ENCODE data around the gene DBP. TPM values are rescaled to one million over a fixed set of nuclear protein-coding genes. Genes with fewer than 3 reads are reported as not detected.
"Not testable (repeated sequence)": the region's sequence is repeated elsewhere in the genome, so short reads cannot be mapped to it uniquely, and the experiment has no call there.

The DBP gene
- total and polyA plus RNA-seq, 4 donors, result 6.2 to 16.6 (median 15.1) TPM

GRCh38 chr19:48658483-48658882 is 21.3 kb upstream of the DBP start:
- Histone ChIP-seq H3K27me3 (ENCODE audit: control insufficient read depth, insufficient read depth, low read length) (no peaks in the 10 kb centered on the region), H3K9me3 (ENCODE audit: control insufficient read depth, insufficient read depth, low read length) (no peaks in the 10 kb centered on the region), H3K27ac (ENCODE audit: low read depth, low read length) (no peak overlapping the region), H3K36me3 (ENCODE audit: control insufficient read depth, insufficient read depth, low read length) (no peaks in the 10 kb centered on the region), H3K4me3 (ENCODE audit: low read depth, low read length) (no peak overlapping the region), H3K4me1 (ENCODE audit: control insufficient read depth, insufficient read depth, low read length) (peaks cover 14% of the 10 kb centered on the region)
- WGBS (ENCODE audit: insufficient coverage), result 100% methylated on average over 2 of the region's 6 CpGs
- no peak for DNase-seq (ENCODE audit: low read depth in 4 of 6, low spot score in 6 of 6)

- not testable (repeated sequence) for DNase-seq (ENCODE audit: low read depth in 4 of 6, low spot score in 6 of 6); H3K4me3 ChIP-seq (ENCODE audit: low read depth, low read length); H3K9me3 ChIP-seq (ENCODE audit: control insufficient read depth, insufficient read depth, low read length); H3K27me3 ChIP-seq (ENCODE audit: control insufficient read depth, insufficient read depth, low read length); H3K36me3 ChIP-seq (ENCODE audit: control insufficient read depth, insufficient read depth, low read length)
- Histone ChIP-seq H3K4me1 (ENCODE audit: control insufficient read depth, insufficient read depth, low read length) (peaks cover 14% of the 10 kb centered on the region), H3K27ac (ENCODE audit: low read depth, low read length) (peak overlapping the region; percentile 69)
- WGBS (ENCODE audit: insufficient coverage), result no CpG with 5 or more reads among the region's 5 CpGs
Observed at GRCh38 chr19:48657828-48658227, 20.6 kb upstream of the DBP start.

GRCh38 chr19:48656840-48657474 is 19.8 kb upstream of the DBP start:
- DNase-seq (ENCODE audit: low read depth in 4 of 6, low spot score in 6 of 6), result peak in 2 of 6 donors; percentile 11 to 61
- 45% methylated on average over 12 of the region's 16 CpGs for WGBS (ENCODE audit: insufficient coverage)
- peak overlapping the region; percentile 69 for H3K27ac ChIP-seq (ENCODE audit: low read depth, low read length)

GRCh38 chr19:48654299-48655059 is 17.3 kb upstream of the DBP start:
- peak in 2 of 6 donors; percentile 11 to 27 for DNase-seq (ENCODE audit: low read depth in 4 of 6, low spot score in 6 of 6)
- no peaks in the 10 kb centered on the region for H3K27me3 ChIP-seq (ENCODE audit: control insufficient read depth, insufficient read depth, low read length)
- 28% methylated on average over 11 of the region's 11 CpGs for WGBS (ENCODE audit: insufficient coverage)
- H3K4me1 ChIP-seq (ENCODE audit: control insufficient read depth, insufficient read depth, low read length), result peaks cover 8% of the 10 kb centered on the region
- H3K4me3 ChIP-seq (ENCODE audit: low read depth, low read length), result no peak overlapping the region
- H3K27ac ChIP-seq (ENCODE audit: low read depth, low read length), result no peak overlapping the region
- no peaks in the 10 kb centered on the region for H3K36me3 ChIP-seq (ENCODE audit: control insufficient read depth, insufficient read depth, low read length)
- no peaks in the 10 kb centered on the region for H3K9me3 ChIP-seq (ENCODE audit: control insufficient read depth, insufficient read depth, low read length)

More at GRCh38 chr19:48656840-48657474, 19.8 kb upstream of the DBP start:
- Histone ChIP-seq H3K9me3 (ENCODE audit: control insufficient read depth, insufficient read depth, low read length) (no peaks in the 10 kb centered on the region), H3K36me3 (ENCODE audit: control insufficient read depth, insufficient read depth, low read length) (no peaks in the 10 kb centered on the region), H3K27me3 (ENCODE audit: control insufficient read depth, insufficient read depth, low read length) (no peaks in the 10 kb centered on the region), H3K4me3 (ENCODE audit: low read depth, low read length) (no peak overlapping the region), H3K4me1 (ENCODE audit: control insufficient read depth, insufficient read depth, low read length) (peaks cover 14% of the 10 kb centered on the region)

- H3K9me3 ChIP-seq (ENCODE audit: control insufficient read depth, insufficient read depth, low read length), result no peaks in the 10 kb centered on the region
- peaks cover 8% of the 10 kb centered on the region for H3K4me1 ChIP-seq (ENCODE audit: control insufficient read depth, insufficient read depth, low read length)
- no peak for DNase-seq (ENCODE audit: low read depth in 4 of 6, low spot score in 6 of 6)
- H3K4me3 ChIP-seq (ENCODE audit: low read depth, low read length), result no peak overlapping the region
- no peaks in the 10 kb centered on the region for H3K36me3 ChIP-seq (ENCODE audit: control insufficient read depth, insufficient read depth, low read length)
- WGBS (ENCODE audit: insufficient coverage), result 73% methylated on average over 4 of the region's 5 CpGs
- no peaks in the 10 kb centered on the region for H3K27me3 ChIP-seq (ENCODE audit: control insufficient read depth, insufficient read depth, low read length)
- no peak overlapping the region for H3K27ac ChIP-seq (ENCODE audit: low read depth, low read length)
Observed at GRCh38 chr19:48651683-48652048, 14.5 kb upstream of the DBP start.

- Histone ChIP-seq H3K4me3 (ENCODE audit: low read depth, low read length) (no peak overlapping the region), H3K4me1 (ENCODE audit: control insufficient read depth, insufficient read depth, low read length) (peaks cover 12% of the 10 kb centered on the region), H3K36me3 (ENCODE audit: control insufficient read depth, insufficient read depth, low read length) (no peaks in the 10 kb centered on the region), H3K27me3 (ENCODE audit: control insufficient read depth, insufficient read depth, low read length) (no peaks in the 10 kb centered on the region), H3K9me3 (ENCODE audit: control insufficient read depth, insufficient read depth, low read length) (no peaks in the 10 kb centered on the region), H3K27ac (ENCODE audit: low read depth, low read length) (no peak overlapping the region)
- 98% methylated on average over 7 of the region's 12 CpGs for WGBS (ENCODE audit: insufficient coverage)
- DNase-seq (ENCODE audit: low read depth in 4 of 6, low spot score in 6 of 6), result no peak
Observed at GRCh38 chr19:48650974-48651682, 13.9 kb upstream of the DBP start.

- H3K27ac ChIP-seq (ENCODE audit: low read depth, low read length), result no peak overlapping the region
- no CpG with 5 or more reads among the region's 2 CpGs for WGBS (ENCODE audit: insufficient coverage)
- no peak for DNase-seq (ENCODE audit: low read depth in 4 of 6, low spot score in 6 of 6)
- no peaks in the 10 kb centered on the region for H3K36me3 ChIP-seq (ENCODE audit: control insufficient read depth, insufficient read depth, low read length)
- H3K4me3 ChIP-seq (ENCODE audit: low read depth, low read length), result no peak overlapping the region
- H3K27me3 ChIP-seq (ENCODE audit: control insufficient read depth, insufficient read depth, low read length), result no peaks in the 10 kb centered on the region
- H3K4me1 ChIP-seq (ENCODE audit: control insufficient read depth, insufficient read depth, low read length), result peaks cover 24% of the 10 kb centered on the region
- no peaks in the 10 kb centered on the region for H3K9me3 ChIP-seq (ENCODE audit: control insufficient read depth, insufficient read depth, low read length)
Observed at GRCh38 chr19:48648134-48648533, 11.0 kb upstream of the DBP start.

- no peaks in the 10 kb centered on the region for H3K36me3 ChIP-seq (ENCODE audit: control insufficient read depth, insufficient read depth, low read length)
- H3K4me1 ChIP-seq (ENCODE audit: control insufficient read depth, insufficient read depth, low read length), result peaks cover 24% of the 10 kb centered on the region
- H3K27ac ChIP-seq (ENCODE audit: low read depth, low read length), result peak overlapping the region; percentile 89
- WGBS (ENCODE audit: insufficient coverage), result 2% methylated on average over 6 of the region's 10 CpGs
- DNase-seq (ENCODE audit: low read depth in 4 of 6, low spot score in 6 of 6), result no peak
- no peaks in the 10 kb centered on the region for H3K27me3 ChIP-seq (ENCODE audit: control insufficient read depth, insufficient read depth, low read length)
- H3K9me3 ChIP-seq (ENCODE audit: control insufficient read depth, insufficient read depth, low read length), result no peaks in the 10 kb centered on the region
- H3K4me3 ChIP-seq (ENCODE audit: low read depth, low read length), result peak overlapping the region; percentile 62
Observed at GRCh38 chr19:48646722-48647216, 9.6 kb upstream of the DBP start.

- DNase-seq (ENCODE audit: low read depth in 4 of 6, low spot score in 6 of 6), result peak in 5 of 6 donors; percentile 82 to 98 (median 92)
- Histone ChIP-seq H3K36me3 (ENCODE audit: control insufficient read depth, insufficient read depth, low read length) (no peaks in the 10 kb centered on the region), H3K27ac (ENCODE audit: low read depth, low read length) (peak within 1 kb of the TSS; percentile 89), H3K4me3 (ENCODE audit: low read depth, low read length) (peak within 1 kb of the TSS; percentile 62), H3K27me3 (ENCODE audit: control insufficient read depth, insufficient read depth, low read length) (no peaks in the 10 kb centered on the region), H3K4me1 (ENCODE audit: control insufficient read depth, insufficient read depth, low read length) (peaks cover 24% of the 10 kb centered on the region), H3K9me3 (ENCODE audit: control insufficient read depth, insufficient read depth, low read length) (no peaks in the 10 kb centered on the region)
- under 1% methylated on average over 31 of the region's 33 CpGs for WGBS (ENCODE audit: insufficient coverage)
Observed at GRCh38 chr19:48646001-48646721, 9.0 kb upstream of the DBP start, which contains the start of gene CA11. TSS of gene CA11 (minus strand) at chr19:48646187. CDS start at chr19:48645632, 555 bp downstream.

Measured in spinal cord (tissue), 10 donors.